HepG2 (cell line): ENCODE measurements around the gene SRRM4. TPM values are rescaled to one million over a fixed set of nuclear protein-coding genes. Genes with fewer than 3 reads are reported as not detected.

ENCODE experiments used
- ATAC-seq: fragments of 200-7000 bp; cut with Tn5 transposase; 3 replicates; pipeline ENCODE4 v1.9.1; 2020; ENCODE audit warnings: mild to moderate bottlenecking, moderate library complexity
- BruUV-seq: library from RNA; stranded (reverse); fragments of 400-500 nt; replicated peaks from 2 replicates; lab custom pipeline; 2021; lab: Mats Ljungman, UMichigan
- CTCF ChIA-PET: fragments of 300-600 bp; formaldehyde crosslinking; extraction: SDS; loops from one replicate; lab custom pipeline; 2021; ENCODE audit warnings: low total read pairs, inconsistent platforms, low intra/inter-chr PET ratio; lab: Yijun Ruan, JAX
- POLR2A ChIA-PET: fragments of 350-600 bp; sonication (Branson Sonifier 250); formaldehyde crosslinking; loops from one replicate; lab custom pipeline; 2020; ENCODE audit warnings: antibody characterized with exemption, inconsistent platforms; lab: Yijun Ruan, JAX
- DNase-seq: peaks from one replicate; pipeline ENCODE4 v3.0.0-alpha.2; 2015; ENCODE audit warnings: low spot score
- FAIRE-seq: peaks from 3 replicates; lab custom pipeline; 2011; peaks lifted over from hg19 to GRCh38; lab: Jason Lieb, UNC
- H2AFZ ChIP-seq: one replicate; pipeline ENCODE4 v1.6.1; 2011; ENCODE audit warnings: low read length, inconsistent platforms
- H3K27ac ChIP-seq: fragments of 300-600 bp; 3 replicates; pipeline ENCODE4 v1.8.0; 2011; ENCODE audit warnings: mixed run types, mild to moderate bottlenecking, mixed read lengths, low read length, inconsistent platforms; ENCODE audit not compliant: insufficient read depth; ENCODE audit errors: extremely low read length
- H3K27me3 ChIP-seq, 2 experiments: fragments of 200-600 bp in 1 of 2; 2 replicates in 1 of 2; 3 replicates in 1 of 2; pipeline versions ENCODE4 v1.6.0 to v1.8.0; 2011; ENCODE audit warnings: low read length in 2 of 2, mild to moderate bottlenecking in 2 of 2, moderate library complexity in 2 of 2, inconsistent platforms in 1 of 2; ENCODE audit not compliant: insufficient read depth in 2 of 2, control insufficient read depth in 1 of 2
- H3K36me3 ChIP-seq, 2 experiments: fragments of 200-600 bp in 1 of 2; replicated peaks in 1 of 2; 2 replicates in 1 of 2; 3 replicates in 1 of 2; pipeline versions ENCODE4 v1.5.1 to v1.8.0; 2011; ENCODE audit warnings: low read length in 2 of 2, inconsistent platforms in 1 of 2; ENCODE audit not compliant: insufficient read depth in 2 of 2, control insufficient read depth in 1 of 2
- H3K4me1 ChIP-seq: 2 replicates; pipeline ENCODE4 v1.5.1; 2012; ENCODE audit warnings: low read length, inconsistent platforms; ENCODE audit not compliant: insufficient read depth
- H3K4me2 ChIP-seq: 2 replicates; pipeline ENCODE4 v1.6.0; 2011; ENCODE audit warnings: low read depth, low read length, inconsistent platforms
- H3K4me3 ChIP-seq, 3 experiments: fragments of 200-600 bp in 1 of 3; sonication (generic), shearing (Covaris generic) in 1 of 3; replicated peaks in 1 of 3; 2 replicates each; pipeline ENCODE4 v1.5.1; 2011 to 2016; ENCODE audit warnings: low read length in 3 of 3, inconsistent platforms in 2 of 3, low read depth in 2 of 3, mild to moderate bottlenecking in 2 of 3, control low read depth in 1 of 3, mixed read lengths in 1 of 3; ENCODE audit not compliant: insufficient read depth in 1 of 3
- H3K79me2 ChIP-seq: one replicate; pipeline ENCODE4 v1.6.1; 2011; ENCODE audit warnings: low read length, inconsistent platforms; ENCODE audit not compliant: insufficient read depth
- H3K9ac ChIP-seq: 2 replicates; pipeline ENCODE4 v1.6.0; 2011; ENCODE audit warnings: mild to moderate bottlenecking, low read depth, low read length, inconsistent platforms; ENCODE audit not compliant: insufficient read depth
- H3K9me3 ChIP-seq: 2 replicates; pipeline ENCODE4 v1.5.1; 2012; ENCODE audit warnings: mild to moderate bottlenecking, low read length
- H4K20me1 ChIP-seq: 2 replicates; pipeline ENCODE4 v1.6.0; 2011; ENCODE audit warnings: inconsistent platforms, mild to moderate bottlenecking, low read length, moderate library complexity; ENCODE audit not compliant: insufficient read depth
- FOXO1 ChIP-seq: sonication (generic); formaldehyde crosslinking; IDR thresholded peaks from 2 replicates; pipeline ENCODE4 v1.4.0; 2020; ENCODE audit warnings: missing genetic modification reagents
- KLF16 ChIP-seq, 2 experiments: sonication (generic) in 1 of 2; formaldehyde crosslinking in 1 of 2; IDR thresholded peaks; 2 replicates each; pipeline versions ENCODE4 v1.6.1 to v1.8.0; 2016 to 2023; ENCODE audit warnings: missing genetic modification reagents in 2 of 2, missing compliant biosample characterization in 1 of 2
- PREB ChIP-seq: sonication (generic); formaldehyde crosslinking; IDR thresholded peaks from 2 replicates; pipeline ENCODE4 v1.4.0; 2020; ENCODE audit warnings: missing genetic modification reagents
- SP1 ChIP-seq, 2 experiments: fragments of 450-650 bp in 1 of 2; sonication (generic) in 1 of 2; formaldehyde crosslinking in 1 of 2; IDR thresholded peaks; 2 replicates each; pipeline versions ENCODE4 v1.4.0 to v1.6.1; 2016 to 2020; ENCODE audit warnings: missing genetic modification reagents in 1 of 2
- ZBTB37 ChIP-seq: sonication (generic); formaldehyde crosslinking; IDR thresholded peaks from 2 replicates; pipeline ENCODE4 v1.4.0; 2020; ENCODE audit warnings: mild to moderate bottlenecking, missing genetic modification reagents
- ZNF207 ChIP-seq: fragments of 450-650 bp; IDR thresholded peaks from 2 replicates; pipeline ENCODE4 v1.6.1; 2016; ENCODE audit warnings: antibody characterized with exemption, borderline replicate concordance
- ZNF710 ChIP-seq: sonication (generic); formaldehyde crosslinking; IDR thresholded peaks from 2 replicates; pipeline ENCODE4 v1.5.0; 2020; ENCODE audit warnings: mild to moderate bottlenecking, missing genetic modification reagents, borderline replicate concordance
- WGBS: methylation state at CpG from one replicate; pipeline ENCODE4 v1.1.6; 2017; ENCODE audit warnings: low lambda C conversion rate; 5-methylcytosine and 5-hydroxymethylcytosine counted together
- in situ Hi-C: cut with HindIII; loops from 2 replicates; pipeline ENCODE4 v1.10.0; 2017; ENCODE audit warnings: low pct_unique_long_range_greater_than_20kb; ENCODE audit not compliant: extremely low pct_ligation_motif_present
- intact Hi-C: fragments of 100-400 bp; cut with micrococcal nuclease; formaldehyde crosslinking; loops from one replicate; pipeline ENCODE4 v1.10.0; 2022; ENCODE audit not compliant: unreplicated experiment
- polyA plus RNA-seq, 8 experiments: library from polyadenylated mRNA; depleted of rRNA in 3 of 8; stranded (reverse) in 7 of 8; unstranded in 1 of 8; fragments of >200 nt; fragmentation: Illumina TruSeq in 4 of 8; extraction: Trizol in 4 of 8; gene quantifications; 2 replicates each; pipeline versions ENCODE4 v1.2.1 to v1.2.3, GENCODE V29; 2011 to 2016; ENCODE audit warnings: low read depth in 4 of 8, missing spikeins in 1 of 8, mixed read lengths in 1 of 8; ENCODE audit not compliant: insufficient read depth in 1 of 8
- total RNA-seq, 5 experiments: library from RNA; depleted of rRNA; stranded (reverse); fragments of >200 nt; fragmentation: Illumina TruSeq; extraction: Trizol; gene quantifications; 2 replicates each; pipeline ENCODE4 v1.2.3, GENCODE V29; 2016; ENCODE audit warnings: low read depth in 1 of 5

SRRM4 gene
- total and polyA plus RNA-seq, 2 of the 13 experiments (the other 11 are each of a cell fraction or from before 2014, with no cell fraction given): not detected

GRCh38 chr12:119071638-119072231 is 90.4 kb downstream of the SRRM4 start:
- WGBS: 35% methylated on average over 5 of the region's 5 CpGs
- no peak for FAIRE-seq
- no TSS peak for BruUV-seq

More at GRCh38 chr12:119071638-119072231, 90.4 kb downstream of the SRRM4 start:
- POLR2A ChIA-PET: no interaction called here
- no peaks in the 10 kb centered on the region for H3K4me1 ChIP-seq
- CTCF ChIA-PET: no interaction called here
- peaks cover 0 to 3% of the 10 kb centered on the region in 2 experiments; a peak in 1 of 5 replicates for H3K27me3 ChIP-seq
- intact Hi-C loops (no loop called here), in situ Hi-C loops (no loop called here)
- no peak for TF ChIP-seq KLF16 (CRISPR knock-in tag; IDR thresholded peaks at IDR 0.05)
- TF ChIP-seq ZNF207: no peak
- no peak for TF ChIP-seq FOXO1 (CRISPR knock-in tag)
- TF ChIP-seq SP1 (IDR thresholded peaks at IDR 0.05): no peak
- TF ChIP-seq SP1 (CRISPR knock-in tag; IDR thresholded peaks at IDR 0.05): no peak
- no peak for TF ChIP-seq ZNF710 (CRISPR knock-in tag)
- TF ChIP-seq PREB (CRISPR knock-in tag): no peak
- no peak for TF ChIP-seq ZBTB37
- no peaks in the 10 kb centered on the region for H4K20me1 ChIP-seq
- ATAC-seq (no peak), DNase-seq (no peak)
- H3K79me2 ChIP-seq: no peaks in the 10 kb centered on the region
- no peak overlapping the region for H3K4me3 ChIP-seq
- no peaks in the 10 kb centered on the region for H3K9me3 ChIP-seq
- H2AFZ ChIP-seq: no peak overlapping the region
- no peaks in the 10 kb centered on the region for H3K36me3 ChIP-seq
- no peak overlapping the region for H3K9ac ChIP-seq
- H3K4me2 ChIP-seq: no peak overlapping the region
- H3K27ac ChIP-seq: no peak overlapping the region
